Karpas-422 (cell line): ENCODE data around the gene BRSK2. TPM values are rescaled to one million over a fixed set of nuclear protein-coding genes. Genes with fewer than 3 reads are reported as not detected.
"Not testable (repeated sequence)": the region's sequence is repeated elsewhere in the genome, so short reads cannot be mapped to it uniquely, and the experiment has no call there.

Experiments
- DNase-seq: peaks from one replicate; pipeline ENCODE4 v3.0.0-alpha.2; 2015
- H2AFZ ChIP-seq: fragments of 200-600 bp; sonication (generic); 2 replicates; pipeline ENCODE4 v1.6.1; 2014; ENCODE audit warnings: antibody characterized with exemption, low read length, mixed read lengths
- H3K27ac ChIP-seq: fragments of 200-600 bp; sonication (generic); 2 replicates; pipeline ENCODE4 v1.5.1; 2014; ENCODE audit warnings: mild to moderate bottlenecking, low read length, moderate library complexity
- H3K27me3 ChIP-seq: fragments of 200-600 bp; sonication (generic); 2 replicates; pipeline ENCODE4 v1.6.1; 2014; ENCODE audit warnings: low read length, mixed read lengths
- H3K36me3 ChIP-seq: fragments of 200-600 bp; sonication (generic); 2 replicates; pipeline ENCODE4 v1.6.1; 2014; ENCODE audit warnings: low read length, mixed read lengths; ENCODE audit not compliant: insufficient read depth
- H3K4me1 ChIP-seq: fragments of 200-600 bp; sonication (generic); 2 replicates; pipeline ENCODE4 v1.6.1; 2014; ENCODE audit warnings: mild to moderate bottlenecking, low read length, mixed read lengths
- H3K4me2 ChIP-seq: fragments of 200-600 bp; sonication (generic); 2 replicates; pipeline ENCODE4 v1.6.1; 2014; ENCODE audit warnings: low read length, low read depth, mild to moderate bottlenecking; ENCODE audit not compliant: poor library complexity, severe bottlenecking
- H3K4me3 ChIP-seq: fragments of 200-600 bp; sonication (generic); 2 replicates; pipeline ENCODE4 v1.5.1; 2014; ENCODE audit warnings: mild to moderate bottlenecking, antibody characterized with exemption, low read length, mixed read lengths
- H3K79me2 ChIP-seq: fragments of 200-600 bp; sonication (generic); 2 replicates; pipeline ENCODE4 v1.6.1; 2014; ENCODE audit warnings: mild to moderate bottlenecking, low read length, mixed read lengths
- H3K9ac ChIP-seq: fragments of 200-600 bp; sonication (generic); 2 replicates; pipeline ENCODE4 v1.6.0; 2014; ENCODE audit warnings: low read length
- H3K9me2 ChIP-seq: fragments of 200-600 bp; sonication (generic), shearing (Covaris generic); replicated peaks from 2 replicates; pipeline ENCODE4 v1.6.0; 2014; ENCODE audit warnings: mild to moderate bottlenecking, low read length, moderate library complexity; ENCODE audit not compliant: insufficient read depth
- H3K9me3 ChIP-seq: fragments of 300-700, 200-600 bp; sonication (generic); 2 replicates; pipeline ENCODE4 v1.6.1; 2014; ENCODE audit warnings: low read length, mixed read lengths
- H4K20me1 ChIP-seq: fragments of 200-600 bp; sonication (generic); 2 replicates; pipeline ENCODE4 v1.6.1; 2014; ENCODE audit warnings: mild to moderate bottlenecking, antibody characterized with exemption, low read length, low read depth; ENCODE audit not compliant: insufficient read depth
- total RNA-seq: library from RNA; depleted of rRNA; stranded (reverse); fragments of >200 nt; shearing (Covaris generic); gene quantifications from 2 replicates; pipeline ENCODE4 v1.2.3, GENCODE V29; 2014; ENCODE audit warnings: low replicate concordance

The BRSK2 gene
- total RNA-seq, 1 experiment from 2014 or later, result not detected

DNA sequence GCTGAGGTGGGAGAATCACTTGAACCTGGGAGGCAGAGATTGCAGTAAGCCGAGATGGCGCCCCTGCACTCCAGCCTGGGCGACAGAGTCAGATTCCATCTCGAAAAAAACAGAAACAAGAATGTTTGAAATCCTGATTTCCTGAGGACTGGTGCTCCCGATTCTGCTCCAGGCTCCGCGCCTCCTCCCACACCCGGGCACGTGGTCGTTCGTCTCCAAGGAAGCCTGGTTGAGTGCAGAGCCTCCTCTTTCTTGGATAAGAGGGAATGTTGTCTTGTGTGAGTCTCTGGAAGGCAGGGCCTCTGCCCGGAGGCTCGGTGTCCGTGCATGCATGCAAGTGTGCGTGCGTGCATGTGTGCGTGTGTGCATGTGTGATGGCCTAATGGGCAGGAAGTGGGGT, 30.1 kb downstream of the BRSK2 start:
- Histone ChIP-seq H3K4me2 (no peak overlapping the region), H3K27me3 (no peaks in the 10 kb centered on the region)
- no peak for DNase-seq

DNA sequence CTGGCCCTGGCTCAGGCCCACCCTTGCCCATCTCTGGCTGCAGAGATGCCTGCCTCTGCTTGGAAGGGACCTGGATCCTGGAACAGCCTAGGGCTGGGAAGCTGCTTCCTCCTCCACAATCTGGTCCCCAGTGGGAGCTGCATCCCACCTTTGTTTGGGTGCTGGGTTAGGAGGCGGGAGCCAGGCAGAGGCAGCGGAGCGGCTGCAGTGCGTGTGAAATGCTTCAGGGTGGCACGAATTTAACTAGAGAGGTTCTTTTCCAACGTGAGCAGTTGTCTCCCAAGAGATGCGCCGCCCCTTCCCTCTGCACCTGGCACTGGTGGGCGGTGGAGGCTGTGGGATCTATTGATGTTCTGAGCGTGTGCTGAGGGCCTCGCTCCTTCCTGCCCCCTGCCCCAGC, 31.6 kb downstream of the BRSK2 start:
- Histone ChIP-seq H4K20me1 (no peaks in the 10 kb centered on the region), H3K4me2 (no peak overlapping the region), H3K27ac (no peak overlapping the region), H3K4me3 (no peak overlapping the region), H3K4me1 (no peaks in the 10 kb centered on the region), H3K36me3 (no peaks in the 10 kb centered on the region), H3K79me2 (no peaks in the 10 kb centered on the region), H2AFZ (no peak overlapping the region), H3K9ac (no peak overlapping the region), H3K27me3 (no peaks in the 10 kb centered on the region), H3K9me2 (no peaks in the 10 kb centered on the region), H3K9me3 (peaks cover 4% of the 10 kb centered on the region; the same call in 1 of the 2 replicates)
- no peak for DNase-seq

More for the DNA sequence above, 30.1 kb downstream of the BRSK2 start:
- Histone ChIP-seq H3K9me2 (no peaks in the 10 kb centered on the region), H2AFZ (no peak overlapping the region), H4K20me1 (no peaks in the 10 kb centered on the region), H3K79me2 (no peaks in the 10 kb centered on the region), H3K9ac (no peak overlapping the region), H3K9me3 (peaks cover 4% of the 10 kb centered on the region; the same call in 1 of the 2 replicates), H3K27ac (no peak overlapping the region), H3K4me3 (no peak overlapping the region), H3K36me3 (no peaks in the 10 kb centered on the region), H3K4me1 (no peaks in the 10 kb centered on the region)

DNA sequence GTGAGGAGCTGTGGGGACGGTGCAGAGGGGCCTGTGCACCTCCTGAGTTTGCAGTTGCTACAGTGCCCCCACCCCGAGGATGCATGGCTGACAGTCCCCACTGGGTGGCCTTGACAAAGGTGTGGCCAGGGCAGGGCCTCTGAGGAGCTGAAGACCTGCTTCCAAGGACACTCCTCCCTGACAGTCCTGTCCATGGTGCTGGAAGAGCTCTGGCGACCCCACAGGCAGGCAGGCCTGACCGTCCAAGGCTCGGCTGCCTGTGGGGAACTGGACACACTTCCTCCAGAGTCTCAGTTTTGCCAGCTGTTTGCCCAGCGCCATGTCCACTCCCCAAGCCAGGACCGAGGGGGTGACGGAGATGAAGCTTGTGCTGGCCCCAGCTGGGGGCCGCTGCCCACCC, 32.7 kb downstream of the BRSK2 start:
- no peaks in the 10 kb centered on the region for H3K79me2 ChIP-seq
- no peak overlapping the region for H3K9ac ChIP-seq
- no peaks in the 10 kb centered on the region for H3K27me3 ChIP-seq
- H3K9me2 ChIP-seq, result no peaks in the 10 kb centered on the region
- no peaks in the 10 kb centered on the region for H3K36me3 ChIP-seq
- no peak overlapping the region for H3K27ac ChIP-seq
- no peaks in the 10 kb centered on the region for H3K4me1 ChIP-seq
- no peak for DNase-seq
- H4K20me1 ChIP-seq, result no peaks in the 10 kb centered on the region
- no peak overlapping the region for H3K4me3 ChIP-seq
- no peak overlapping the region for H3K4me2 ChIP-seq
- H3K9me3 ChIP-seq, result peaks cover 4% of the 10 kb centered on the region; the same call in 1 of the 2 replicates
- H2AFZ ChIP-seq, result no peak overlapping the region

DNA sequence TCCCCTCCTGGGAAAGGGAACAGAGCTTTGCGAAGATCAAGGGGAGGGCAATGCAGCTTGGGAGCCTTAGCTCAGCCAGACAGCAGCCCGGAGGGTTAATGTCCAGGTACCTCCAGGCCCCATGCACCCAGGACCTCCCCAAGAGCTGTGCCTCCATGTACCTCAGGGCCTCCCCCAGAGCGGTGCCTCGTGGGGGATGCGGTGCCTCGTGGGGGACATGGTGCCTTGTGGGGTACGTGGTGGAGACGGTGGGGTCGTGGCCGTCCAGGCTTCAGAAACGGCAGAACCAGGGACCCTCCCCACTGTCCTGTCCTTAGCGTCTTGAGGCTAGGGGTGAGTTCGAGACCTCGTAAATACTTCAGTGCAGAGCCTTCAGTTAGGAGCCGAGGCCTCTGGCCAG, 33.2 kb downstream of the BRSK2 start:
- Histone ChIP-seq H3K27me3 (no peaks in the 10 kb centered on the region), H3K4me1 (no peaks in the 10 kb centered on the region), H2AFZ (no peak overlapping the region), H4K20me1 (no peaks in the 10 kb centered on the region), H3K4me2 (no peak overlapping the region), H3K9me3 (peaks cover 4% of the 10 kb centered on the region; the same call in 1 of the 2 replicates), H3K9ac (no peak overlapping the region), H3K4me3 (no peak overlapping the region), H3K79me2 (no peaks in the 10 kb centered on the region), H3K9me2 (no peaks in the 10 kb centered on the region), H3K27ac (no peak overlapping the region), H3K36me3 (no peaks in the 10 kb centered on the region)
- DNase-seq, result no peak

DNA sequence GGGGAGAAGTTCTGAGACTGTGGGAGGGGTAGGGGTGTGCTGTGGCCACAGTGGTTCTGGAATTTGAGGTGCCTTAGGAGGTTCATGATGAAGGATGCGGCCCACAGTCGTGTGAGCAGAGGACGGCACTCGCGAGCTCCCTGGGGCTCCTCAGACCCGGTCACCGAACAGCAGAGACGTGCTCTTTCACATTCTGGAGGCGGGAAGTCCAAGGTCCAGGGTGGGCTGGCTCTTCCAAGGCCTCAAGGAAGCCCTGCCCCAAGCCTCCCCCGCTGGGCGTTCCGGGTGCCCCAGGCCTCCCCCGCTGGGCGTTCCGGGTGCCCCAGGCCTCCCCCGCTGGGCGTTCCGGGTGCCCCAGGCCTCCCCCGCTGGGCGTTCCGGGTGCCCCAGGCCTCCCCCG, 33.7 kb downstream of the BRSK2 start:
- not testable (repeated sequence) for H2AFZ ChIP-seq, H3K27me3 ChIP-seq, H3K4me1 ChIP-seq, H3K27ac ChIP-seq, H3K79me2 ChIP-seq, H4K20me1 ChIP-seq, H3K9ac ChIP-seq, DNase-seq, H3K9me3 ChIP-seq, H3K36me3 ChIP-seq, H3K4me3 ChIP-seq, H3K4me2 ChIP-seq, H3K9me2 ChIP-seq

DNA sequence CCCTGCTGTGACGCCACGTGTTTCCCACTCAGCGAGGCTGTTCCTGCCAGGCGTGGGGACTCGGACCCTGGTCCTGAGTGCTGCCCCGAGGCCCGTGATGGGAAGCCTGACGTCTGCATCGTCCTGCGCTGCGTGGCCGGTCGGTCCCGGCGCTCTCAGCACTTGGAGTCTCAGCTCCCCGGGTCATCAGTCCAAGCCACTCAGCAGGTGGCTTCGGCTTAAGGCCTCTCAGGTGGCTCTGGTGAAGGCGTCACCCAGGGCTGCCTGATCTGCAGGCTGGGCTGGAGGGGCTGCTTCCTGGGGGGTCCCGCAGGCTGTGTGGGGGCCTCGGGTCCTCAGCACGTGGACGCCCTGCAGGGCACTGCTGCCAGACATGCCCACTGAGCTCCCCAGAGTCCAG, 35.3 kb downstream of the BRSK2 start:
- Histone ChIP-seq H3K4me3 (no peak overlapping the region), H3K4me1 (no peaks in the 10 kb centered on the region), H3K9ac (no peak overlapping the region), H3K79me2 (no peaks in the 10 kb centered on the region), H3K9me3 (no peaks in the 10 kb centered on the region), H4K20me1 (no peaks in the 10 kb centered on the region), H3K36me3 (no peaks in the 10 kb centered on the region), H3K4me2 (no peak overlapping the region), H3K27ac (no peak overlapping the region), H3K9me2 (no peaks in the 10 kb centered on the region), H3K27me3 (no peaks in the 10 kb centered on the region), H2AFZ (no peak overlapping the region)
- no peak for DNase-seq

DNA sequence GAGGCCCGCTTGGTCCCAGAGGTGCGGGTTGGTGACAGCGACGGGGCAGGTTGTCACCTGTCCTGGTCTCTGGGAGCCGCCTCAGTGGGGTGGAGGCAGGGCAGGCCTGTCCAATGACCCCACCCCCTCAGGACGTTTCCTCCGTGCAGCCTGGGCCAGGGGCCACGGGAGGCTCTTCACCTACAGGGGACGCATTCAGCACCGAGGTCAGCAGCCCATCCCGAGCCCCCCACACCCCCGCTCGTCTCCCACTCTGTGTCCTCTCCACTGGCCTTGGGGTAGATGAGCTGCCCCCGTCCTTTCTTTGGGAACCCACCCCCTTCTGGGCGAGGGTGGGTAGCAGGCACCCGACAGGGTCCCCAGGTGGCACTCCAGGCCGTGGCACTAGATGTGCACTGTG, 35.7 kb downstream of the BRSK2 start:
- Histone ChIP-seq H3K27ac (no peak overlapping the region), H3K27me3 (no peaks in the 10 kb centered on the region), H3K9me3 (no peaks in the 10 kb centered on the region), H2AFZ (no peak overlapping the region), H3K9me2 (no peaks in the 10 kb centered on the region), H4K20me1 (no peaks in the 10 kb centered on the region), H3K36me3 (no peaks in the 10 kb centered on the region), H3K9ac (no peak overlapping the region), H3K4me2 (no peak overlapping the region), H3K4me1 (no peaks in the 10 kb centered on the region), H3K79me2 (no peaks in the 10 kb centered on the region), H3K4me3 (no peak overlapping the region)
- no peak for DNase-seq

DNA sequence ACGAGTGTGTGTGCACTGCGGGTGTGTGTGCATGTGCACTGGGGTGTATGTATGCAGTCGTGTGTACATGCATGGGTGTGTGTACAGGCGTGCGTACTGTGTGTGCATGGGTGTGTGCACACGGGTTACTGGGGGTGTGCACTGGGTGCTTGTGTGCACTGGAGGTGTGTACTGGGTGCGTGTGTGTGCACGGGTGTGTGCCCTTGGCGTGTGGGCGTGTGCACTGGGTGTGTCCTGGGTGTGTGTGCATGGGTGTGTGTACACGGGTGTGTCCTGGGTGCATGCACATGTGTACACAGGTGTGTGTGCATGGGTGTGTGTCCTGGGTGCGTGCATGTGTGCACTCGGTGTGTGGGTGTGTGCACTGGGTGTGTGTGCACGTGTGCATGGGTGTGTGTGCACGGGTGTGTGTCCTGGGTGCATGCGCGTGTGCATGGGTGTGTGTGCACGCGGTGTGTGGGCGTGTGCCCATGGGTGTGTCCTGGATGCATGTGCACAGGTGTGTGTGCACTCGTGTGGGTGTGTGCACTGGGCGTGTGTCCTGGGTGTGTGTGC, 39.1 kb downstream of the BRSK2 start:
- Histone ChIP-seq H3K27me3 (no peaks in the 10 kb centered on the region), H3K9ac (no peak overlapping the region), H3K4me2 (no peak overlapping the region)

DNA sequence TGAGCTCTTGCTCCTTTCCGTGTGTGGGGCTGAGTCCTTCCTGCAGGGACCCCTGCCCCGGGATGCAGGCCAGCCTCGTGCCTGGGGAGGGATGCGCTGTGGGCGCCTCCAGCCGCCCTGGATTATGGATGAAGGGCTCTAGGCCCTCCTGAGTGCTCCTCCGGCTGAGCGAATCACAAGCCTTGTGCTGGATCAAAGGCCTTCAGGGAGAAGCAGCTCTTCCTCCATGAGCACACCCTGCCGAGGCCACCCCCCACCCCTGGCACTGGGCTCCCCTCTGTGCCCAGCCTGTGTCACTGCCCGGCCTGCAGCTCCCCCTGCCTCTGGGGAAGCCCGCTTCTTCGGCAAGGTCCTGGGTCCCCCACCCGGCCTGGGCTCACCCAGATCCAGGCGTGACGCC, 43.8 kb downstream of the BRSK2 start:
- no peaks in the 10 kb centered on the region for H3K9me2 ChIP-seq
- no peaks in the 10 kb centered on the region for H3K4me1 ChIP-seq
- no peak for DNase-seq
- H4K20me1 ChIP-seq, result no peaks in the 10 kb centered on the region
- no peak overlapping the region for H3K9ac ChIP-seq
- no peaks in the 10 kb centered on the region for H3K79me2 ChIP-seq
- no peak overlapping the region for H2AFZ ChIP-seq
- H3K9me3 ChIP-seq, result no peaks in the 10 kb centered on the region
- no peaks in the 10 kb centered on the region for H3K36me3 ChIP-seq
- no peak overlapping the region for H3K4me2 ChIP-seq
- no peak overlapping the region for H3K27ac ChIP-seq
- no peaks in the 10 kb centered on the region for H3K27me3 ChIP-seq
- no peak overlapping the region for H3K4me3 ChIP-seq

More for the DNA sequence above, 39.1 kb downstream of the BRSK2 start:
- H3K4me3 ChIP-seq, result no peak overlapping the region
- no peak overlapping the region for H2AFZ ChIP-seq
- no peaks in the 10 kb centered on the region for H3K79me2 ChIP-seq
- no peak for DNase-seq
- H3K9me2 ChIP-seq, result no peaks in the 10 kb centered on the region
- no peaks in the 10 kb centered on the region for H3K36me3 ChIP-seq
- no peaks in the 10 kb centered on the region for H3K4me1 ChIP-seq
- H4K20me1 ChIP-seq, result no peaks in the 10 kb centered on the region
- no peak overlapping the region for H3K27ac ChIP-seq
- H3K9me3 ChIP-seq, result no peaks in the 10 kb centered on the region
